NT2/D1 (cell line): ENCODE data around the gene ZNF488.

ENCODE experiments used
- SUZ12 ChIP-seq: IDR thresholded peaks from 2 replicates; pipeline ENCODE4 v1.6.1; 2011; ENCODE audit not compliant: insufficient read length, insufficient read depth; ENCODE audit errors: extremely low read depth
- YY1 ChIP-seq: IDR thresholded peaks from 2 replicates; pipeline ENCODE4 v1.6.1; 2011; ENCODE audit not compliant: insufficient read length, insufficient read depth
- ZNF274 ChIP-seq: IDR thresholded peaks from 2 replicates; pipeline ENCODE4 v1.6.1; 2011; ENCODE audit warnings: mild to moderate bottlenecking, low read depth, low read length

DNA sequence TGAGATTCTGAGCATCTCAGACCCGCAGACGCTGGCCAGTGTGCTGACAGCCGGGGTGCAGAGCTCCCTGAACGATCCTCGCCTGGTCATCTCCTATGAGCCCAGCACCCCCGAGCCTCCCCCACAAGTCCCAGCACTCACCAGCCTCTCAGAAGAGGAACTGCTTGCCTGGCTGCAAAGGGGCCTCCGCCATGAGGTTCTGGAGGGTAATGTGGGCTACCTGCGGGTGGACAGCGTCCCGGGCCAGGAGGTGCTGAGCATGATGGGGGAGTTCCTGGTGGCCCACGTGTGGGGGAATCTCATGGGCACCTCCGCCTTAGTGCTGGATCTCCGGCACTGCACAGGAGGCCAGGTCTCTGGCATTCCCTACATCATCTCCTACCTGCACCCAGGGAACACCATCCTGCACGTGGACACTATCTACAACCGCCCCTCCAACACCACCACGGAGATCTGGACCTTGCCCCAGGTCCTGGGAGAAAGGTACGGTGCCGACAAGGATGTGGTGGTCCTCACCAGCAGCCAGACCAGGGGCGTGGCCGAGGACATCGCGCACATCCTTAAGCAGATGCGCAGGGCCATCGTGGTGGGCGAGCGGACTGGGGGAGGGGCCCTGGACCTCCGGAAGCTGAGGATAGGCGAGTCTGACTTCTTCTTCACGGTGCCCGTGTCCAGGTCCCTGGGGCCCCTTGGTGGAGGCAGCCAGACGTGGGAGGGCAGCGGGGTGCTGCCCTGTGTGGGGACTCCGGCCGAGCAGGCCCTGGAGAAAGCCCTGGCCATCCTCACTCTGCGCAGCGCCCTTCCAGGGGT lies 35.2 kb downstream of the ZNF488 start:
- TF ChIP-seq ZNF274 (no peak), YY1 (no peak), SUZ12 (no peak)
